Stimulated activated naive CD8-positive, alpha-beta T cell treated with anti-CD3 and anti-CD28 coated beads, Interleukin-15, Interleukin-2, amounts not matched to agents 100 ng/mL and 50 ng/mL, for 24 hours (primary cell): ENCODE measurements around the gene ZNF439.
"Not testable (repeated sequence)": the region's sequence is repeated elsewhere in the genome, so short reads cannot be mapped to it uniquely, and the experiment has no call there.

Source experiments
- H3K27ac Mint-ChIP-seq: one replicate; pipeline ENCODE4 v1.8.0; 2021; ENCODE audit warnings: mild to moderate bottlenecking, mixed read lengths
- H3K27me3 Mint-ChIP-seq: one replicate; pipeline ENCODE4 v1.8.0; 2021; ENCODE audit warnings: mixed read lengths
- H3K36me3 Mint-ChIP-seq: one replicate; pipeline ENCODE4 v1.8.0; 2021; ENCODE audit warnings: low read depth, mixed read lengths
- H3K4me1 Mint-ChIP-seq: one replicate; pipeline ENCODE4 v1.8.0; 2021; ENCODE audit warnings: low read depth, mixed read lengths
- H3K4me3 Mint-ChIP-seq: one replicate; pipeline ENCODE4 v1.8.0; 2021; ENCODE audit warnings: mild to moderate bottlenecking, mixed read lengths
- H3K9me3 Mint-ChIP-seq: one replicate; pipeline ENCODE4 v1.8.0; 2021; ENCODE audit warnings: mixed read lengths

Gene ZNF439

DNA sequence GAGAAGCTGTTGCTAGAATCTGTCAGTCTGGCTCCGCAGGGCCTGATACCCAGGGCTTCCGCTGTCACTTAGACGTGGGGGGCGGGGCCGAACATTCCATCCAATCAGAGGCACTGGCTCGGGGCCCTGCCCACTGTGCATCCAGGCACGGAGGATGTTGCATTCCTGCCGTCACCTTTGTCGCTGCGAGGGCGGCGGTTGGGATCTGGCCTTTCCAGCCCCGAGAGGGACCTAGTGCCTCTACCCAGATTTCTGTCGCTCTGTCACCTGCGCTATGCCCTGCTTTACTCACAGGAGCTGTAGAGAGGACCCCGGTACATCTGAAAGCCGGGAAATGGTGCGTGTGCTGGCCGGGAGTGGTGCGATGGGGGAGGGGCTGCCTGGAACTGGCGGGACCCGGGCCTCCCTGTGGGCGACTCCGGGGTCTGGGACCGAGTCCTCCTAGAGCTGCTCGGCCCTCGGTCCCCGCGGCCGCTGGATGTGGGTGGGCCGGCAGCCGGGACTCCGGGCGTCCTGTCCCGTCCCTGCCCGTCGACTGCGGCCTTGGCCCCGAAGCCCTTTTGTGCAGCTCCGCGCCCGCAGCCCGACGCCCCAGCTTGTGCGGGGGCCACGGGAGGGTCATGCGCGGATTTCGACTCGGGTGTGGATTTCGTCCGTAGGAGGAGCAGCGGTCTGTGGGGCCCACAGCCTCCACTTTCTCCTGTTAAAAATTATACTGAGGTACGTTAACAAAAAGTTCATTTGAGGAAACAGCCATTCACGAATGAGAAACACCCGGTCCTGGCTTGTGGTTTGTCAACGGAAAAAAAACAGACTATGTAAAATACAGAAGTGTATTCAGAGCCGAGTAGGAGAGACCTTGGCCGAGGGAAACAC is at the start of gene ZNF439:
ZNF439 (plus strand) TSS at position 133 of the 876 bp plus-strand sequence; CDS start at position 275, 142 bp downstream.
- no peaks in the 10 kb centered on the region for H3K9me3 Mint-ChIP-seq
- H3K4me3 Mint-ChIP-seq = peak within 1 kb of the TSS; percentile 85
- H3K27ac Mint-ChIP-seq = peak within 1 kb of the TSS; percentile 88
- peaks cover 25% of the 10 kb centered on the region for H3K4me1 Mint-ChIP-seq
- H3K36me3 Mint-ChIP-seq = peaks cover 22% of the 10 kb centered on the region
- no peaks in the 10 kb centered on the region for H3K27me3 Mint-ChIP-seq

- H3K9me3 Mint-ChIP-seq = peaks cover 37% of the 10 kb centered on the region
- no peak overlapping the region for H3K27ac Mint-ChIP-seq
- peaks cover 42% of the 10 kb centered on the region for H3K36me3 Mint-ChIP-seq
- no peak overlapping the region for H3K4me3 Mint-ChIP-seq
- no peaks in the 10 kb centered on the region for H3K4me1 Mint-ChIP-seq
- no peaks in the 10 kb centered on the region for H3K27me3 Mint-ChIP-seq
These were observed 42.0 kb upstream of the ZNF439 start for GRCh38 chr19:11806354-11807098.

- H3K4me1 Mint-ChIP-seq = no peaks in the 10 kb centered on the region
- H3K36me3 Mint-ChIP-seq = peaks cover 42% of the 10 kb centered on the region
- no peak overlapping the region for H3K4me3 Mint-ChIP-seq
- H3K27ac Mint-ChIP-seq = no peak overlapping the region
- peaks cover 37% of the 10 kb centered on the region for H3K9me3 Mint-ChIP-seq
- H3K27me3 Mint-ChIP-seq = no peaks in the 10 kb centered on the region
These were observed 41.5 kb upstream of the ZNF439 start for GRCh38 chr19:11807099-11807380.

DNA sequence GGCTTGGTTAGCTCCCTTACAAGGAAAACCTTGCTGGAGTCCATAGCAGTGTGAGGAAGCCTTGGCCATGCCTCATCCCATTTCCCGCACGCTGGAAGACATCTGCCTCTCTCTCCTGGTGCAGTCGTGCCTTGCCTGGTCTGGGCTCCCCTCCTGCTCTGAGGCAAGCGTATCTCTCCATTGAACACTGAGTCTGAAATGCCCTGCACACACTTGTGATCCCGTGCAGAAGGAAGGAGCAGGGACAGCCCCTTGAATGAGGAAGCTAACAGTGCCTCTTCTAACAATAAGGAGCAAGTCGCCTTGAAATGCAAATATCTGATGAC is 34.9 kb upstream of the ZNF439 start:
- Mint-ChIP-seq H3K4me1 (peaks cover 27% of the 10 kb centered on the region), H3K36me3 (peaks cover 17% of the 10 kb centered on the region), H3K4me3 (peak overlapping the region; percentile 89), H3K27me3 (no peaks in the 10 kb centered on the region), H3K9me3 (peaks cover 12% of the 10 kb centered on the region), H3K27ac (peak overlapping the region; percentile 65)

DNA sequence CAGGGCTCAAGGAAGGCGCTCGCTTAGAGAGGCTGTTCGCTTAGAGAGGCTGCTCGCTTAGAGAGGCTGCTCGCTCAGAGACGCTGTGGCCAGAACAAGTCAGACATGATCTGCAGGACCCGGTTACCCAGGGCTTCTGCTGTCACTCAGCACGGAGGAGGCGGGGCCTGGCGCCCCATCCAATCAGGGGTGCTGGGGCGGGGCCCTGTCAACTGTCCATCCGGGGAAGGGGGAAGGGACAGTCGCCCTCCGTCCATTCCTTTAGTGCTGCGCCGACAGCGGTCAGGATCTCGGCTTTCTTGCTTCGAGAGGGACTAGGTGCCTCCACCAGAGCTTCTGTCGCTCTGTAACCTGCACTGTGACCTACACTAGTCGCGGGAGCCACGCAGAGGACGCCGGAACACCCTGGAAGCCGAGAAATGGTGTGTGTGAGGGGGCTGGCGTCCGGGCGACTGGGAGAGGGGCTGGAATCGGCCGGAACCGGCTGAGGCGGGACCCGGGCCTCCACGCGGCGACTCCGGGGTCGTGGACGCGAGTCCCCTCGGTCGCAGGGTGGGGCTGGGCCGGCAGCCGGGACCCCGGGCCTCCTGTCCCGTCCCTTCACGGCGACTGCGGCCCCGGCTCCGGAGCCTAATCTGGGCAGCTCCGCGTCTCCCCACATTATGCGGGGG is 34.4 kb upstream of the ZNF439 start, which contains the start of gene ZNF440:
ZNF440 (plus strand) TSS at position 245 of the 671 bp plus-strand sequence; CDS start at position 420, 175 bp downstream.
- Mint-ChIP-seq H3K36me3 (peaks cover 20% of the 10 kb centered on the region), H3K27me3 (no peaks in the 10 kb centered on the region), H3K4me1 (peaks cover 27% of the 10 kb centered on the region), H3K27ac (peak within 1 kb of the TSS; percentile 65), H3K4me3 (peak within 1 kb of the TSS; percentile 89), H3K9me3 (peaks cover 7% of the 10 kb centered on the region)

DNA sequence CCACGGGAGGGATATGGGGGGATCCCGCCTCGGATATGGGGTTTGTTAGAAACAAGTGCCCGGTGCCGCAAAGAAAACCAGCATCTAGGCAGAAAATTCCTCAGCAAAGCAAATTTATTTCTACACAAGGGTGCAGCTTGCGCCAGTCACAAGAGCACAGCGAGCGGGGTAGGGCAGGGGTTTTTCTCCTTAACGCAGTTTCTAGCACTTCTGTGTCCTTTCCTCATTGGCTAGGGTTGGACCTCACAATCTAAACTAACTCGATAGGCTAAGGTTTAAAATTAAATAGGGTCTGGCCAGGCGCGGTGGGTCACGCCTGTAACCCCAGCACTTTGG is 33.9 kb upstream of the ZNF439 start:
- Mint-ChIP-seq H3K27me3 (no peaks in the 10 kb centered on the region), H3K27ac (peak overlapping the region; percentile 14), H3K9me3 (peaks cover 6% of the 10 kb centered on the region), H3K36me3 (peaks cover 21% of the 10 kb centered on the region), H3K4me1 (peaks cover 27% of the 10 kb centered on the region), H3K4me3 (peak overlapping the region; percentile 89)

- no peak overlapping the region for H3K27ac Mint-ChIP-seq
- H3K36me3 Mint-ChIP-seq = peaks cover 56% of the 10 kb centered on the region
- no peaks in the 10 kb centered on the region for H3K27me3 Mint-ChIP-seq
- H3K4me3 Mint-ChIP-seq = no peak overlapping the region
- peaks cover 9% of the 10 kb centered on the region for H3K4me1 Mint-ChIP-seq
- H3K9me3 Mint-ChIP-seq = peaks cover 10% of the 10 kb centered on the region
These were observed 26.9 kb upstream of the ZNF439 start for GRCh38 chr19:11821474-11822109.

DNA sequence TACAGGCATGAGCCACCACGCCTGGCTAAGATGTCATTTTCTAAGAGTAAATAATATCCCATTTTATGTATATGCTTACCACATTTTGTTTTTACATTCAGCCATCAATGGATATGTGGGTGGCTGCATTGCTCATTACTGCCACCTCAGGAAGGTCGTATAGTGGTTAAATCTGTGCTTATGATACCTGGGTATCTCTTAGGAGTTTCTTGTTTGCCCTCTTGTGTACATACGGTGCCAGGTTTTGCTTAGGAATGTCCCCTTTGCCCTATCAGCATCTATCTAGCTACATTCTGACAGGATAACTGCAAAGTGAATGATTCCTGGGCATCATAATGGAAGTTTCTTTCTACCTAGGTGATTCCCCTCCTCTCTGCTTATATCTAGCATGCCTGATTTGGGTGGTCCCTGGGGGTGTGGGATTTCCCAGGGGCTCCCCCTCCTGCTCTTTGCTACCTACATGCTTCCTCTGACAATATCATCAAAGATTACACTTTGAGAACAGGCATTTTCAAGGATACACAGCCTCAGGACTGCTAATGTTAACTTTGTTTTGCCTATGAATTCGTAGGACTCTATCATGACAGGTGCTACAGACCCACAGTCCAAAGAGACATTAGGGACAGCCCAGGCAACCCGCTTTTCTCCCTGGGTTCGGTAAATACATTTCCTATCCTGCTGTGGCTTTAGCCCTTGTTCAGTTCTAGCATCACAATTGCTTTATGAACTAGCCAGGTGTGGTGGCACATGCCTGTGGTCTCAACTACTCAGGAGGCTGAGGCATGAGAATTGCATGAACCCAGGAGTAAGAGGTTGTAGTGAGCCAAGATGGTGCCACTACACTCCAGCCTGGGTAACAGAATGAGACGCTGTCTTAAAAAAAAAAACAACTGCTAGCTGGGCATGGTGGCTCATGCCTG is 19.3 kb upstream of the ZNF439 start:
- H3K9me3 Mint-ChIP-seq = peaks cover 59% of the 10 kb centered on the region
- not testable (repeated sequence) for H3K27me3 Mint-ChIP-seq, H3K4me3 Mint-ChIP-seq, H3K4me1 Mint-ChIP-seq, H3K27ac Mint-ChIP-seq
- peaks cover 92% of the 10 kb centered on the region for H3K36me3 Mint-ChIP-seq

DNA sequence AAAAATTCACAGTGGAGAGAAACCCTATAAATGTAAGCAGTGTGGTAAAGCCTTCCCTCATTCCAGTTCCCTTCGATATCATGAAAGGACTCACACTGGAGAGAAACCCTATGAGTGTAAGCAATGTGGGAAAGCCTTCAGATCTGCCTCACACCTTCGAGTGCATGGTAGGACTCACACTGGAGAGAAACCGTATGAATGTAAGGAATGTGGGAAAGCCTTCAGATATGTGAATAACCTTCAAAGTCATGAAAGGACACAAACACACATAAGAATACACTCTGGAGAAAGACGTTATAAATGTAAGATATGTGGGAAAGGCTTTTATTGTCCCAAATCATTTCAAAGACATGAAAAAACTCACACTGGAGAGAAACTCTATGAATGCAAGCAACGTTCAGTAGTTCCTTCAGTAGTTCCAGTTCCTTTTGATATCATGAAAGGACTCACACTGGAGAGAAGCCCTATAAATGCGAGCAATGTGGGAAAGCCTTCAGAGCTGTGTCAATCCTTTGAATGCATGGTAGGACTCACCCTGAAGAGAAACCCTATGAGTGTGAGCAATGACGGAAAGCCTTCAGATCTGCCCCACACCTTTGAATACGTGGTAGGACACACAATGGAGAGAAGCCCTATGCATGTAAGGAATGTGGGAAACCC is 16.1 kb upstream of the ZNF439 start:
- Mint-ChIP-seq H3K4me3 (no peak overlapping the region), H3K9me3 (peaks cover 58% of the 10 kb centered on the region), H3K27ac (no peak overlapping the region), H3K36me3 (peaks cover 76% of the 10 kb centered on the region), H3K4me1 (peaks cover 7% of the 10 kb centered on the region), H3K27me3 (no peaks in the 10 kb centered on the region)

DNA sequence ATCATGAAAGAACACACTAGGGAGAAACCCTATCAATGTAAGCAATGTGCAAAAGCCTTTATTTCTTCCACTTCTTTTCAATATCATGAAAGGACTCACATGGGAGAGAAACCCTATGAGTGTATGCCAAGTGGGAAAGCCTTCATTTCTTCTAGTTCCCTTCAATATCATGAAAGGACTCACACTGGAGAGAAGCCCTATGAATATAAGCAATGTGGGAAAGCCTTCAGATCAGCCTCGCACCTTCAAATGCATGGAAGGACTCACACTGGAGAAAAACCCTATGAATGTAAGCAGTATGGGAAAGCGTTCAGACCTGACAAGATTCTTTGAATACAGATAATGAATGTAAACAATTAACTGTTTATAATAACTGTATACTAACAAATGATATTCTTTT is 15.0 kb upstream of the ZNF439 start:
- H3K9me3 Mint-ChIP-seq = peaks cover 51% of the 10 kb centered on the region
- H3K36me3 Mint-ChIP-seq = peaks cover 65% of the 10 kb centered on the region
- no peaks in the 10 kb centered on the region for H3K27me3 Mint-ChIP-seq
- H3K27ac Mint-ChIP-seq = no peak overlapping the region
- H3K4me3 Mint-ChIP-seq = no peak overlapping the region
- peaks cover 7% of the 10 kb centered on the region for H3K4me1 Mint-ChIP-seq

GRCh38 chr19:11835626-11836066 is 12.9 kb upstream of the ZNF439 start:
- H3K36me3 Mint-ChIP-seq = peaks cover 49% of the 10 kb centered on the region
- not testable (repeated sequence) for H3K4me3 Mint-ChIP-seq, H3K27me3 Mint-ChIP-seq, H3K27ac Mint-ChIP-seq, H3K4me1 Mint-ChIP-seq
- peaks cover 43% of the 10 kb centered on the region for H3K9me3 Mint-ChIP-seq

- Mint-ChIP-seq H3K4me1 (peaks cover 17% of the 10 kb centered on the region), H3K9me3 (peaks cover 5% of the 10 kb centered on the region), H3K36me3 (peaks cover 5% of the 10 kb centered on the region), H3K27me3 (no peaks in the 10 kb centered on the region), H3K4me3 (no peak overlapping the region), H3K27ac (no peak overlapping the region)
These were observed 4.8 kb upstream of the ZNF439 start for GRCh38 chr19:11843722-11844121.

DNA sequence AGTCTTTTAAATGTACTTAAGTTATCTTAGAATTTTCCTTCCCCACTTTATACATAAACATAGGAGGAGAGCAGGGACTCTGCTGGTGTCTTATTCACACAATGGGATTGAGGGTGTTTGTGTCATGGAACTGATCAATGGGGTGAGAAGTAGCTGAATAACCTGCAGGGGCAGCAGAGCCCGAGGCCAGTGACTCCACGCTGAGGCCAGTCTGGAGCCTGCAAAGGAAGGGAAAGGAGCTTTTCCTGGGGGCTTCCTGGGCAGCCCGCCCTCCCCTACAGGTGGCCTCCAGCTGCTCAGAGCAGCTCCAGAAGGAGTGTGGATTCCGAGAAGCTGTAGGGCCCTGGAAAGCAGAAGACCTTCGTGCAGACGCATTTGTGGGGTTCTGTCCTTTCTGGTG is 911 bp upstream of the ZNF439 start:
- not testable (repeated sequence) for H3K27me3 Mint-ChIP-seq, H3K27ac Mint-ChIP-seq, H3K4me3 Mint-ChIP-seq, H3K9me3 Mint-ChIP-seq
- Mint-ChIP-seq H3K4me1 (peaks cover 35% of the 10 kb centered on the region), H3K36me3 (peaks cover 14% of the 10 kb centered on the region)
